A549 (cell line): ENCODE measurements around the gene PABPC3.

ENCODE experiments used
- CBX8 ChIP-seq: fragments of 200-600 bp; sonication (generic); IDR thresholded peaks from 2 replicates; pipeline ENCODE4 v1.6.1; 2016
- CHD2 ChIP-seq: fragments of 150-350 bp; IDR thresholded peaks from 2 replicates; pipeline ENCODE4 v1.6.1; 2014; ENCODE audit warnings: low read length; ENCODE audit not compliant: partially characterized antibody
- CTCF ChIP-seq: fragments of >200 bp; sonication (Bioruptor Twin); formaldehyde crosslinking; IDR thresholded peaks from 3 replicates; pipeline ENCODE4 v1.5.1; 2016
- HDAC2 ChIP-seq: fragments of 200-600 bp; sonication (generic); IDR thresholded peaks from 2 replicates; pipeline ENCODE4 v1.6.1; 2016
- JUNB ChIP-seq: fragments of >200 bp; sonication (Bioruptor Twin); formaldehyde crosslinking; IDR thresholded peaks from 2 replicates; pipeline ENCODE4 v1.6.1; 2016
- MAX ChIP-seq: IDR thresholded peaks from 2 replicates; pipeline ENCODE4 v1.6.1; 2012
- NPAS2 ChIP-seq: fragments of 250-450 bp; sonication (Bioruptor Pico); IDR thresholded peaks from 2 replicates; pipeline ENCODE4 v1.8.0; 2022; ENCODE audit warnings: mild to moderate bottlenecking, moderate library complexity, borderline replicate concordance
- PBX3 ChIP-seq: IDR thresholded peaks from 2 replicates; pipeline ENCODE4 v1.6.1; 2012
- PHF8 ChIP-seq: fragments of 200-600 bp; sonication (generic); IDR thresholded peaks from 2 replicates; pipeline ENCODE4 v1.6.1; 2016; ENCODE audit warnings: low read depth, mild to moderate bottlenecking, antibody characterized with exemption, moderate library complexity, borderline replicate concordance
- POLR2A ChIP-seq: IDR thresholded peaks from 2 replicates; pipeline ENCODE4 v1.6.1; 2012; ENCODE audit warnings: mild to moderate bottlenecking, low read length
- POLR2AphosphoS2 ChIP-seq: conservative IDR thresholded peaks from 2 replicates; pipeline ENCODE4 v1.6.1; 2012; ENCODE audit warnings: low read length, improper control_type of control experiment, inconsistent platforms
- RAD21 ChIP-seq, 2 experiments: fragments of >200 bp in 1 of 2; sonication (Bioruptor Twin) in 1 of 2; formaldehyde crosslinking in 1 of 2; IDR thresholded peaks in 1 of 2; conservative IDR thresholded peaks in 1 of 2; 2 replicates in 1 of 2; 3 replicates in 1 of 2; pipeline ENCODE4 v1.6.1; 2012 to 2018; ENCODE audit warnings: inconsistent platforms in 1 of 2
- SMC3 ChIP-seq: fragments of >200 bp; sonication (Bioruptor Twin); formaldehyde crosslinking; IDR thresholded peaks from 3 replicates; pipeline ENCODE4 v1.6.1; 2018; ENCODE audit warnings: inconsistent platforms
- USF2 ChIP-seq: fragments of 450-650 bp; IDR thresholded peaks from 2 replicates; pipeline ENCODE4 v1.6.1; 2014; ENCODE audit warnings: antibody characterized with exemption

GRCh38 chr13:25110956-25111584 lies 15.1 kb downstream of the PABPC3 start:
- TF ChIP-seq RAD21 (conservative IDR thresholded peaks at IDR 0.05 in 1 of 2, IDR thresholded peaks at IDR 0.05 in 1 of 2), result no peak
- no peak for TF ChIP-seq POLR2A
- no peak for TF ChIP-seq USF2
- no peak for TF ChIP-seq CTCF
- TF ChIP-seq NPAS2 (CRISPR knock-in tag), result no peak
- no peak for TF ChIP-seq POLR2AphosphoS2
- no peak for TF ChIP-seq HDAC2
- no peak for TF ChIP-seq CBX8
- no peak for TF ChIP-seq PHF8
- no peak for TF ChIP-seq PBX3
- no peak for TF ChIP-seq SMC3
- TF ChIP-seq MAX, result no peak
- no peak for TF ChIP-seq CHD2
- no peak for TF ChIP-seq JUNB
